Trophoblast cell (in vitro differentiated cells and primary cell): ENCODE measurements around the gene KDM2A.

Source experiments
- DNase-seq, 2 donors: peaks; one replicate each; pipeline ENCODE4 v3.0.0-alpha.2; 2016
- H2AFZ ChIP-seq: 2 replicates; pipeline ENCODE4 v1.6.1; 2013; ENCODE audit warnings: low read length, moderate library complexity, mild to moderate bottlenecking; ENCODE audit not compliant: insufficient read depth, poor library complexity
- H2AK5ac ChIP-seq: 2 replicates; pipeline ENCODE4 v1.6.1; 2013; ENCODE audit warnings: mild to moderate bottlenecking, low read length
- H2BK120ac ChIP-seq: 2 replicates; pipeline ENCODE4 v1.6.1; 2013; ENCODE audit warnings: low read length, mild to moderate bottlenecking, moderate library complexity; ENCODE audit not compliant: insufficient read depth, poor library complexity
- H2BK12ac ChIP-seq: 2 replicates; pipeline ENCODE4 v1.6.1; 2013; ENCODE audit warnings: mild to moderate bottlenecking, low read length, moderate library complexity
- H2BK5ac ChIP-seq: 2 replicates; pipeline ENCODE4 v1.6.1; 2013; ENCODE audit warnings: low read length, low read depth, moderate library complexity, mild to moderate bottlenecking; ENCODE audit not compliant: poor library complexity
- H3K14ac ChIP-seq: 2 replicates; pipeline ENCODE4 v1.6.1; 2013; ENCODE audit warnings: mild to moderate bottlenecking, low read length
- H3K18ac ChIP-seq: 2 replicates; pipeline ENCODE4 v1.6.1; 2013; ENCODE audit warnings: mild to moderate bottlenecking, low read length
- H3K23ac ChIP-seq: 2 replicates; pipeline ENCODE4 v1.6.1; 2013; ENCODE audit warnings: low read length
- H3K27ac ChIP-seq: 2 replicates; pipeline ENCODE4 v1.5.1; 2013; ENCODE audit warnings: low read depth, mild to moderate bottlenecking, inconsistent platforms, low read length, moderate library complexity
- H3K27me3 ChIP-seq: 2 replicates; pipeline ENCODE4 v1.6.1; 2013; ENCODE audit warnings: inconsistent platforms, mild to moderate bottlenecking, low read length, moderate library complexity; ENCODE audit not compliant: insufficient read depth
- H3K36me3 ChIP-seq, 2 experiments: 1 replicate in 1 of 2; 2 replicates in 1 of 2; pipeline ENCODE4 v1.6.1; 2013; ENCODE audit warnings: low read length in 2 of 2, mild to moderate bottlenecking in 2 of 2, moderate library complexity in 1 of 2; ENCODE audit not compliant: insufficient read depth in 2 of 2, control insufficient read depth in 1 of 2
- H3K4ac ChIP-seq: 2 replicates; pipeline ENCODE4 v1.6.1; 2013; ENCODE audit warnings: low read depth, mild to moderate bottlenecking, low read length, moderate library complexity
- H3K4me1 ChIP-seq, 2 experiments: 1 replicate in 1 of 2; 2 replicates in 1 of 2; pipeline ENCODE4 v1.6.1; 2013; ENCODE audit warnings: low read length in 2 of 2, mild to moderate bottlenecking in 2 of 2, moderate library complexity in 1 of 2; ENCODE audit not compliant: insufficient read depth in 2 of 2, control insufficient read depth in 1 of 2
- H3K4me2 ChIP-seq: 2 replicates; pipeline ENCODE4 v1.6.1; 2013; ENCODE audit warnings: inconsistent platforms, mild to moderate bottlenecking, low read length, moderate library complexity
- H3K4me3 ChIP-seq: 2 replicates; pipeline ENCODE4 v1.5.1; 2013; ENCODE audit warnings: mild to moderate bottlenecking, low read depth, low read length, inconsistent platforms
- H3K79me1 ChIP-seq: one replicate; pipeline ENCODE4 v1.6.1; 2013; ENCODE audit warnings: low read length
- H3K79me2 ChIP-seq: 2 replicates; pipeline ENCODE4 v1.6.1; 2013; ENCODE audit warnings: low read length, mild to moderate bottlenecking; ENCODE audit not compliant: control insufficient read depth, insufficient read depth, poor library complexity
- H3K9ac ChIP-seq: 2 replicates; pipeline ENCODE4 v1.6.1; 2013; ENCODE audit warnings: mild to moderate bottlenecking, low read length
- H3K9me3 ChIP-seq: 2 replicates; pipeline ENCODE4 v1.6.1; 2013; ENCODE audit warnings: low read depth, mild to moderate bottlenecking, control low read depth, inconsistent platforms, low read length; ENCODE audit not compliant: insufficient read depth
- H4K12ac ChIP-seq: 2 replicates; pipeline ENCODE4 v1.6.1; 2013; ENCODE audit warnings: low read depth, mild to moderate bottlenecking, low read length, moderate library complexity
- H4K8ac ChIP-seq: 2 replicates; pipeline ENCODE4 v1.6.1; 2013; ENCODE audit warnings: low read depth, mild to moderate bottlenecking, low read length, moderate library complexity
- H4K91ac ChIP-seq: one replicate; pipeline ENCODE4 v1.6.1; 2013; ENCODE audit warnings: low read depth, mild to moderate bottlenecking, low read length, moderate library complexity
- WGBS: extraction: QIAGEN DNeasy Blood & Tissue Kit; methylation state at CpG from one replicate; pipeline ENCODE4 v1.1.7; 2013; ENCODE audit warnings: missing lambda C conversion rate; ENCODE audit not compliant: insufficient read length, insufficient coverage; ENCODE audit errors: extremely low coverage; 5-methylcytosine and 5-hydroxymethylcytosine counted together

KDM2A gene

GRCh38 chr11:67211656-67212436 lies 92.8 kb downstream of the KDM2A start:
- no peak overlapping the region for H2BK5ac ChIP-seq
- no peaks in the 10 kb centered on the region for H3K9me3 ChIP-seq
- no peak overlapping the region for H3K9ac ChIP-seq
- WGBS, result no CpG with 5 or more reads among the region's 2 CpGs
- H2AK5ac ChIP-seq, result no peak overlapping the region
- no peak overlapping the region for H3K14ac ChIP-seq
- H2BK120ac ChIP-seq, result no peak overlapping the region
- no peak overlapping the region for H3K23ac ChIP-seq
- no peak overlapping the region for H3K18ac ChIP-seq
- H3K27me3 ChIP-seq, result no peaks in the 10 kb centered on the region
- no peak overlapping the region for H3K4ac ChIP-seq
- DNase-seq, result peak in 1 of 2 donors; percentile 12
- no peak overlapping the region for H3K4me3 ChIP-seq
- no peaks in the 10 kb centered on the region for H3K79me2 ChIP-seq
- H3K4me2 ChIP-seq, result no peak overlapping the region
- H4K12ac ChIP-seq, result no peak overlapping the region
- no peak overlapping the region for H2BK12ac ChIP-seq
- no peaks in the 10 kb centered on the region for H3K79me1 ChIP-seq
- H4K8ac ChIP-seq, result no peak overlapping the region
- H4K91ac ChIP-seq, result no peak overlapping the region
- peaks cover 27 to 28% of the 10 kb centered on the region in 2 experiments for H3K36me3 ChIP-seq
- H3K4me1 ChIP-seq, result no peaks in the 10 kb centered on the region
- no peak overlapping the region for H2AFZ ChIP-seq
- H3K27ac ChIP-seq, result no peak overlapping the region

GRCh38 chr11:67213178-67213621 lies 94.1 kb downstream of the KDM2A start:
- no CpG with 5 or more reads among the region's 5 CpGs for WGBS
- H3K79me2 ChIP-seq, result no peaks in the 10 kb centered on the region
- no peak overlapping the region for H4K12ac ChIP-seq
- no peaks in the 10 kb centered on the region for H3K79me1 ChIP-seq
- H3K4me1 ChIP-seq, result no peaks in the 10 kb centered on the region
- DNase-seq, result no peak
- H3K36me3 ChIP-seq, result peaks cover 23 to 25% of the 10 kb centered on the region in 2 experiments
- no peak overlapping the region for H3K4me3 ChIP-seq
- H3K18ac ChIP-seq, result no peak overlapping the region
- H3K9me3 ChIP-seq, result no peaks in the 10 kb centered on the region
- no peak overlapping the region for H3K9ac ChIP-seq
- no peak overlapping the region for H2BK120ac ChIP-seq
- H4K8ac ChIP-seq, result no peak overlapping the region
- no peak overlapping the region for H3K14ac ChIP-seq
- H3K23ac ChIP-seq, result no peak overlapping the region
- no peak overlapping the region for H2BK12ac ChIP-seq
- H2AK5ac ChIP-seq, result no peak overlapping the region
- no peak overlapping the region for H2BK5ac ChIP-seq
- H3K27me3 ChIP-seq, result no peaks in the 10 kb centered on the region
- H3K4me2 ChIP-seq, result no peak overlapping the region
- H3K4ac ChIP-seq, result no peak overlapping the region
- H2AFZ ChIP-seq, result no peak overlapping the region
- no peak overlapping the region for H3K27ac ChIP-seq
- no peak overlapping the region for H4K91ac ChIP-seq

- H3K4me3 ChIP-seq, result no peak overlapping the region
- no peak overlapping the region for H4K91ac ChIP-seq
- H3K36me3 ChIP-seq, result peaks cover 38 to 41% of the 10 kb centered on the region in 2 experiments
- no peak for DNase-seq
- H3K9ac ChIP-seq, result no peak overlapping the region
- H3K4ac ChIP-seq, result no peak overlapping the region
- WGBS, result no CpG with 5 or more reads among the region's 8 CpGs
- no peaks in the 10 kb centered on the region for H3K79me2 ChIP-seq
- H3K4me1 ChIP-seq, result no peaks in the 10 kb centered on the region
- no peaks in the 10 kb centered on the region for H3K27me3 ChIP-seq
- no peak overlapping the region for H2BK120ac ChIP-seq
- no peaks in the 10 kb centered on the region for H3K79me1 ChIP-seq
- no peak overlapping the region for H3K14ac ChIP-seq
- no peak overlapping the region for H4K12ac ChIP-seq
- H3K23ac ChIP-seq, result no peak overlapping the region
- H4K8ac ChIP-seq, result no peak overlapping the region
- H3K9me3 ChIP-seq, result no peaks in the 10 kb centered on the region
- H2BK12ac ChIP-seq, result no peak overlapping the region
- H3K27ac ChIP-seq, result no peak overlapping the region
- H2AFZ ChIP-seq, result no peak overlapping the region
- H2BK5ac ChIP-seq, result no peak overlapping the region
- H3K18ac ChIP-seq, result no peak overlapping the region
- no peak overlapping the region for H3K4me2 ChIP-seq
- H2AK5ac ChIP-seq, result no peak overlapping the region
Observed at GRCh38 chr11:67227726-67228125, 108.7 kb downstream of the KDM2A start.

GRCh38 chr11:67230406-67230805 lies 111.3 kb downstream of the KDM2A start:
- no peaks in the 10 kb centered on the region for H3K4me1 ChIP-seq
- H4K8ac ChIP-seq, result no peak overlapping the region
- H2BK120ac ChIP-seq, result no peak overlapping the region
- H3K9me3 ChIP-seq, result no peaks in the 10 kb centered on the region
- H4K91ac ChIP-seq, result no peak overlapping the region
- H3K14ac ChIP-seq, result no peak overlapping the region
- H3K79me2 ChIP-seq, result no peaks in the 10 kb centered on the region
- peaks cover 33 to 36% of the 10 kb centered on the region in 2 experiments for H3K36me3 ChIP-seq
- no peak overlapping the region for H2BK5ac ChIP-seq
- H3K79me1 ChIP-seq, result no peaks in the 10 kb centered on the region
- H2AK5ac ChIP-seq, result no peak overlapping the region
- no peak overlapping the region for H2AFZ ChIP-seq
- H3K4ac ChIP-seq, result no peak overlapping the region
- WGBS, result no CpG with 5 or more reads among the region's 3 CpGs
- H3K4me3 ChIP-seq, result no peak overlapping the region
- no peak overlapping the region for H3K4me2 ChIP-seq
- H3K18ac ChIP-seq, result no peak overlapping the region
- no peak overlapping the region for H2BK12ac ChIP-seq
- no peak overlapping the region for H4K12ac ChIP-seq
- no peak overlapping the region for H3K23ac ChIP-seq
- DNase-seq, result no peak
- H3K27me3 ChIP-seq, result no peaks in the 10 kb centered on the region
- no peak overlapping the region for H3K9ac ChIP-seq
- H3K27ac ChIP-seq, result no peak overlapping the region
